Upper lobe of left lung (tissue), 6 donors: Measurements from ENCODE around the gene NDC1. TPM values are rescaled to one million over a fixed set of nuclear protein-coding genes. Genes with fewer than 3 reads are reported as not detected.

Source experiments
- ATAC-seq, 2 donors: fragments of 200-7000 bp; cut with Tn5 transposase; one replicate each; pipeline ENCODE4 v1.9.1; 2022; ENCODE audit warnings: mild to moderate bottlenecking in 2 of 2, moderate library complexity in 2 of 2; ENCODE audit not compliant: low FRiP score in 2 of 2
- DNase-seq, 2 donors: peaks; one replicate each; pipeline ENCODE4 v3.0.0-alpha.2; 2019 to 2020
- H3K27ac ChIP-seq, 4 donors: fragments of 200-600 bp; sonication (generic); one replicate each; pipeline ENCODE4 v1.5.1; 2016 to 2019
- H3K27me3 ChIP-seq, 4 donors: fragments of 200-600 bp; sonication (generic); one replicate each; pipeline ENCODE4 v1.5.1; 2017 to 2019
- H3K36me3 ChIP-seq, 4 donors: fragments of 200-600 bp; sonication (generic); one replicate each; pipeline ENCODE4 v1.5.1; 2016 to 2019
- H3K4me1 ChIP-seq, 4 donors: fragments of 200-600 bp; sonication (generic); one replicate each; pipeline ENCODE4 v1.5.1; 2018 to 2019
- H3K4me3 ChIP-seq, 4 donors: fragments of 200-600 bp; sonication (generic); one replicate each; pipeline ENCODE4 v1.5.1; 2017 to 2019; ENCODE audit warnings: mild to moderate bottlenecking in 2 of 4, moderate library complexity in 1 of 4
- H3K9me3 ChIP-seq, 4 donors: fragments of 200-600 bp; sonication (generic); one replicate each; pipeline ENCODE4 v1.5.1; 2018 to 2019
- CTCF ChIP-seq, 6 experiments: fragments of 450-650 bp in 4 of 6; fragments of 200-600 bp in 2 of 6; sonication (generic) in 2 of 6; IDR thresholded peaks; one replicate each; pipeline ENCODE4 v1.5.1; 2016 to 2019; ENCODE audit warnings: antibody characterized with exemption in 6 of 6
- EP300 ChIP-seq, 4 donors: sonication (generic); formaldehyde crosslinking; IDR thresholded peaks; one replicate each; pipeline ENCODE4 v1.5.1; 2017; ENCODE audit warnings: antibody characterized with exemption in 4 of 4, control low read depth in 2 of 4
- POLR2A ChIP-seq, 4 donors: fragments of 450-650 bp; IDR thresholded peaks; one replicate each; pipeline ENCODE4 v1.5.1; 2016 to 2017; ENCODE audit warnings: antibody characterized with exemption in 4 of 4, mild to moderate bottlenecking in 2 of 4
- POLR2AphosphoS5 ChIP-seq, 2 donors: sonication (generic); formaldehyde crosslinking; IDR thresholded peaks; one replicate each; pipeline ENCODE4 v1.5.1; 2017; ENCODE audit warnings: antibody characterized with exemption in 2 of 2
- WGBS, 2 donors: methylation state at CpG; one replicate each; pipeline ENCODE4 v1.1.5; 2017 to 2018; 5-methylcytosine and 5-hydroxymethylcytosine counted together
- total RNA-seq, 6 donors: library from RNA; depleted of rRNA in 4 of 6; stranded (reverse); fragments of >200 nt in 4 of 6; gene quantifications; one replicate each; pipeline versions ENCODE4 v1.1.0 to v1.2.1, GENCODE V29; 2016 to 2021
- donor health status: DM: no; HTN: no; CAD: no; lungs with moderate emphysema.
- donor health status: DM: no; HTN: yes; CAD: no; lungs with severe emphysema.

NDC1 gene
- total RNA-seq, 6 donors from 2014 or later, result 1.2 to 10.9 (median 8.2) TPM

DNA sequence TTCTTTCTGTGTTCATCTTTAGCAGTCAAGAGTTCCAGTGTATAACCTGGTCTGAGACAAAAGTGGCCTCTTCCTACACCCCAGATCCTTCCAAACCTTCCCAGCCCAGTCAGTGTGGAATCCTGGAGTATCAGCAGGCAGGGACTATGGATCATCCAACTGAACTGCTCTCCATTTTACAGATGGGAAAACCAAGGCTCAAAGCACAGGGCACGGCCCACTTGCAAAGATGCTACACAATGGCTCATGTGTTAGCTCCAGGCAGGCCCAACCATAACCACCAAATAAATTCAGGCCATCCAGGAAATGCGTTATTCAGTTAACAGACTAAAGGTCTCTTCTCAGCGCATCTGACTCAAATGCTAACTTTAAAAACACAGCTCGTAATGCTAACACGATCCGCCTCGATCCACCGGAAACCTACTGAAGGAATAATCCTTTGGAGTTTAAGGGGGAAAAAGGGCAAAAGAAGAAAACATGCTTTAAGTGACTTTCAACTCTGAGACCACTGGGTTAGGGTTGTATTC is 106.3 kb downstream of the NDC1 start:
- no peaks in the 10 kb centered on the region for H3K36me3 ChIP-seq
- no peaks in the 10 kb centered on the region for H3K9me3 ChIP-seq
- TF ChIP-seq POLR2A (IDR thresholded peaks at IDR 0.05) (no peak), EP300 (IDR thresholded peaks at IDR 0.05) (no peak), POLR2AphosphoS5 (IDR thresholded peaks at IDR 0.05) (no peak), CTCF (IDR thresholded peaks at IDR 0.05) (no peak)
- ATAC-seq (no peak), DNase-seq (no peak)
- H3K4me3 ChIP-seq, result no peak overlapping the region
- peaks cover 0 to 2% (median 0%) of the 10 kb centered on the region in 4 donors for H3K27me3 ChIP-seq
- H3K27ac ChIP-seq, result no peak overlapping the region
- no peaks in the 10 kb centered on the region for H3K4me1 ChIP-seq
- WGBS, 2 donors, result 78 to 90% methylated on average over 8 of the region's 8 CpGs

DNA sequence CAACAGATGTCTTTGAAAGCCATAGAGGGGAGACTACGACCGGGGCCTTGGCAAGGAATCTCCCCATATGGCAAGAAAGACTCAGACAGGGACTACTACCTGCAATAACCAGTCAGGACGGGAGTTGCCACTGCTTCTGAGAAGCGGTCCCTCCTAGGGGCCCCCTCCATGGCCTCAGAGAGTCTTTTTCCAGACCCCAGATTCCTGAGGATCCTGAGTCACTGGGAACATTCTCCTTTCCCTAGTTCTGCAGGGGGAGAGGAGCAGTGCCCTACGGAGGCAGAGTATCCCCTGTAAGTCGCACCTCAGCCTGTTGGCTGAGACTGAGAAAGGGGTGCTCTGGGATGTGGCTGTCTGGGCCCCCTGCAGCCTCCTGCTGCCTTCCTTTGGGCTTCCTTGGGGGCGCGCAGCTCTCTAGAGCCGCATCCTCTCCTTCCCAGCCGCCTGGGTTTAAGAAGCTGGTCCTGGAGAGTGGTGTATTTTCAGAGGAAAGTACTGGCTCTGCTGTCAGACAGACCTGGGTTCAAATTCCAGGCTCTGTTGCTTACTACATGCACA is 107.0 kb downstream of the NDC1 start:
- ATAC-seq, result no peak
- H3K36me3 ChIP-seq, result no peaks in the 10 kb centered on the region
- WGBS, 2 donors, result 91 to 95% methylated on average over 8 to 9 of the region's 10 CpGs
- H3K4me1 ChIP-seq, result no peaks in the 10 kb centered on the region
- TF ChIP-seq EP300 (IDR thresholded peaks at IDR 0.05), result no peak
- no peak for TF ChIP-seq POLR2A (IDR thresholded peaks at IDR 0.05)
- no peak for TF ChIP-seq POLR2AphosphoS5 (IDR thresholded peaks at IDR 0.05)
- TF ChIP-seq CTCF (IDR thresholded peaks at IDR 0.05), result no peak
- H3K4me3 ChIP-seq, result no peak overlapping the region
- no peaks in the 10 kb centered on the region for H3K9me3 ChIP-seq
- no peak for DNase-seq
- no peaks in the 10 kb centered on the region for H3K27me3 ChIP-seq
- H3K27ac ChIP-seq, result no peak overlapping the region

- H3K9me3 ChIP-seq, result no peaks in the 10 kb centered on the region
- no peak for DNase-seq
- H3K27me3 ChIP-seq, result no peaks in the 10 kb centered on the region
- no peaks in the 10 kb centered on the region for H3K36me3 ChIP-seq
- no peak overlapping the region for H3K27ac ChIP-seq
- ATAC-seq, result no peak
- TF ChIP-seq POLR2A (IDR thresholded peaks at IDR 0.05), result no peak
- H3K4me3 ChIP-seq, result no peak overlapping the region
- H3K4me1 ChIP-seq, result no peaks in the 10 kb centered on the region
- 85 to 87% methylated on average over 12 of the region's 12 CpGs for WGBS, 2 donors
Measured at GRCh38 chr1:53730224-53730865, 107.8 kb downstream of the NDC1 start.

GRCh38 chr1:53729456-53730223 is 108.5 kb downstream of the NDC1 start:
- no peak for TF ChIP-seq POLR2A (IDR thresholded peaks at IDR 0.05)
- no peak for TF ChIP-seq EP300 (IDR thresholded peaks at IDR 0.05)
- no peak for TF ChIP-seq POLR2AphosphoS5 (IDR thresholded peaks at IDR 0.05)
- no peak for TF ChIP-seq CTCF (IDR thresholded peaks at IDR 0.05)
- Histone ChIP-seq H3K4me3 (no peak overlapping the region), H3K27ac (no peak overlapping the region), H3K36me3 (no peaks in the 10 kb centered on the region), H3K4me1 (no peaks in the 10 kb centered on the region), H3K9me3 (no peaks in the 10 kb centered on the region), H3K27me3 (no peaks in the 10 kb centered on the region)
- 79 to 84% methylated on average over 16 of the region's 16 CpGs for WGBS, 2 donors
- DNase-seq, result no peak
- ATAC-seq, result no peak

- DNase-seq (no peak), ATAC-seq (no peak)
- no peaks in the 10 kb centered on the region for H3K4me1 ChIP-seq
- no peaks in the 10 kb centered on the region for H3K36me3 ChIP-seq
- no peak overlapping the region for H3K4me3 ChIP-seq
- no peaks in the 10 kb centered on the region for H3K9me3 ChIP-seq
- H3K27me3 ChIP-seq, result no peaks in the 10 kb centered on the region
- H3K27ac ChIP-seq, result no peak overlapping the region
- 78 to 82% methylated on average over 17 of the region's 17 CpGs for WGBS, 2 donors
- TF ChIP-seq POLR2AphosphoS5 (IDR thresholded peaks at IDR 0.05) (no peak), CTCF (IDR thresholded peaks at IDR 0.05) (no peak), EP300 (IDR thresholded peaks at IDR 0.05) (no peak), POLR2A (IDR thresholded peaks at IDR 0.05) (no peak)
Measured at GRCh38 chr1:53728702-53729455, 109.2 kb downstream of the NDC1 start.
